HG03457 (cell line): ENCODE results near the gene PTK7.
A peak's percentile ranks its signal among the peaks of the same experiment; 100 is the strongest.
"Not testable (repeated sequence)": the region's sequence is repeated elsewhere in the genome, so short reads cannot be mapped to it uniquely, and the experiment has no call there.

Experiments
- ATAC-seq: cut with Tn5 transposase; IDR thresholded peaks from one replicate; pipeline ENCODE4 v1.9.1; 2021; ENCODE audit warnings: moderate number of reproducible peaks; ENCODE audit not compliant: unreplicated experiment

The PTK7 gene

DNA sequence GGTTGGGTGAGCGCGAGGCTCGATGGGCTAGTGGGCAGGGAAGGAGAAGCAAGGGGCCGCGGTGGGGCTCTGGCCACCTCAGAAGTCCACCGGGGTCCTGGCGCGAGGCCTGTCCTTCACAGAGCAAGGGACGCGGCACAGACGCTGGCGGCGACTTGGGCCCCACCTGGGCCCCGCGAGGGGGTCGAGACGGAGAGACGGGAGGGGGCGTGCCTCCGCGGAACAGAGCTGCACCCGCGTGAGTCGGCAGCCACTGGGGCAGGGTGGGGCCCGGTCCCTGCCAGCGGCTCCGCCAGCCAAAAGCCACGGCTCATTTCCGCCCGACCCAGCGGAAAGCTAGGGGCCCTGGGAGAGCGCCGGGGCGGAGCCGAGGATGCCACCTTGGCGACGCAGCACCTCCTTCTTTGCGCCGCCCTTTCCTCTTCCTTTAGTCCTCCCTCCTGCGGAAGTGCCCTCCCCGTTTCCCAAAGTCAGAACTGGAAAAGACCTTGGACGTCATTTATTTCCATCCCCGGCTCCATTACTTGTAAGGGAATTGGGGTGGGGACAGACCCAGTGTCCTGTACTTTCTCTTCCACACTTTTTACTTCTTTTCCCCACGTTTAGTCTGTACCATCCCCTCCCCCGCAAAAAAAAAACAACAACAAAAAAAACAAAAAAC, 22.4 kb upstream of the PTK7 start, which contains the start of gene CUL7:
TSS of gene CUL7 (minus strand) at position 307 of the 661 bp plus-strand sequence. CDS start 1,063 bp downstream, outside the sequence.
- peak; percentile 62 for ATAC-seq

- ATAC-seq = no peak
Observed at GRCh38 chr6:43054206-43054943, 21.7 kb upstream of the PTK7 start.

GRCh38 chr6:43055966-43056365, 20.1 kb upstream of the PTK7 start:
- ATAC-seq = no peak

- no peak for ATAC-seq
Observed at GRCh38 chr6:43058531-43058930, 17.6 kb upstream of the PTK7 start.

- ATAC-seq = peak; percentile 59
Observed at GRCh38 chr6:43059168-43060033, 16.7 kb upstream of the PTK7 start, which contains the start of the genes KLC4 and MRPL2. Gene KLC4, plus strand, starts transcription at chr6:43059631. Its CDS starts 1,705 bp downstream, at chr6:43061336. Gene MRPL2, minus strand, starts transcription at chr6:43059434. Its CDS starts 53 bp downstream, at chr6:43059381.

DNA sequence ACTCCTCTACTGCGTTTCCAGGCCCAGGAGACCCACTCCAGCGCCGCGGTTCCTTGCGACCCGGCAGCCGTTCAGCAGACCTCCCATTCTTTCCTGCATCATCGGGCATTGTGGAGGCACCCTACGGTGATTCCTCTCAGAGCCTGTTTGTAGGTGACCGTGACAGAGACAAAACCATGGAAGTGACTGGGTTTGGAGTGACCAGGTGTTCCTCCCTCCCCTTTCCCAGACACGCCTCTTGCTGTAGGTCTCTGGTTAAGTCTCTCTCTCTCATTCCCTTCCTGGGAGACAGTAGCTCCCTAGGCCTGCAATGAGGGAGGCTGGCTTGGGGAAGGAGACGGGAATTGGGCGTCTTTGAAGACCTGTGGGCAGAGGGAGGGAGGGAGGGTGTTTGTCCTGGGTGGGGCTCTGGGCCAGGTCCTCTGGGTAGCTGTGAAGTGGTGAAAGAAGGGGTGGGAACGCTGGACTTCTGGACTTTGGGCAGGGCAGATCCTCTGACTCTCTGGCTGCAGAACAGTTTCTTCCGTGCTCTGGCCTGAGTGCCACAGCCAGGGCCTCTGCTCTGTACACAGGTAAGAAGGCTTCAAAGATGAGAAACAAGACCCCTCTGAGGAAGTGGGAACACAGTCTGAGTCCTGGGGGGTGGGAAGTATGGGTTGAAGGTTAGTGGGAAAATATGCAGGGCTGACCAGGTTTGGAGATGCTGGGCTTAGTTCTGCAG, 15.9 kb upstream of the PTK7 start:
- ATAC-seq = no peak

DNA sequence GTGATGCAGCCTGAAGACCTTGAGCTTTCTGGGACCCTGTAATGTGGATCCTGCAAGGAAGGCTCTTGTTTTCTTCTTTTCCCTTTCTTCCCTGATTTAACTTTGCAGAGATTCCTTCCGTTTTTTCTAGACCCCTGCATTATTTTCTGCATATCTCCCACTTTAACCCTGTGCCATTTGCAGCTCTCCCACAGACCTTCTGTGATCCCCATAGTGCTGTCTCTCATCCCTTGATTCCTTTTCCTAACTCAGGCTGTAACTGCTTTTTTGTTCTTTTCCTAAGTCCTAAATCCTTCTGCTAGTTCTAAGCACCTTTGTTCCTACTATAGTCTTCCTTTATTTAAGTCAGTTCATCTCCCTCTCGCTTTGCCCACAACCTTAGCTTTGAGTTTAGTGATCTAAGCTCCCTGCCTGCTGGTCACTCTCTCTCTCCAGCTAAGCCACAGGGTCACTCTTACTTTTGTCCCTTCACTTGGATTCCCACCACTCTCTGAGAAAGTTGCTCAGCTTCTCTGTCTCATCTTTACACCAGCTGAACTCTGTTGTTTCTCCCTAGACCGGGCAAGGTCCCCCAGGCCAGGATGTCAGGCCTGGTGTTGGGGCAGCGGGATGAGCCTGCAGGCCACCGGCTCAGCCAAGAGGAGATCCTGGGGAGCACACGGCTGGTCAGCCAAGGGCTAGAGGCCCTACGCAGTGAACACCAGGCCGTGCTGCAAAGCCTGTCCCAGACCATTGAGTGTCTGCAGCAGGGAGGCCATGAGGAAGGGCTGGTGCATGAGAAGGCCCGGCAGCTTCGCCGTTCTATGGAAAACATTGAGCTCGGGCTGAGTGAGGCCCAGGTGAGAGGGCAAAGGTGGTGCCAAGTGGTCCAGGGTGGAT, 15.1 kb upstream of the PTK7 start:
- ATAC-seq = no peak

DNA sequence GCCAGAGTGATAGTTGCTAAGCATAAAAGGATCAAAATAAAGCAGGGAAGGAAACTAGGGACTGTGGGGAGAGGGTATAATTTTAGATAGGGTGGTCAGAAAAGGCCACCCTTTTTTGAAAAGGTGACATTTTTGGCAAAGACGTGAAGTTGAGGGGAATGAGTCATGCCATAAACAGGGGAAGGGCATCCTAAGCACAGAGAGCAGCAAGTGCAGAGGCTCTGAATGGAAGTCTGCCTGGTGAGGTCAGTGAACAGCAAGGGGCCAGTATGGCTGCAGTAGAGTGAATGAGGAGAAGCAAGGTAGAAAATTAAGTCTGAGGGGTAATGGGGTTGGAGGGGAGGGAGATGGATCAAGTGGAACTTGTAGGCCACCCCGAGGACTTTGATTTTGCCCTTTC, 14.3 kb upstream of the PTK7 start:
- no peak for ATAC-seq

DNA sequence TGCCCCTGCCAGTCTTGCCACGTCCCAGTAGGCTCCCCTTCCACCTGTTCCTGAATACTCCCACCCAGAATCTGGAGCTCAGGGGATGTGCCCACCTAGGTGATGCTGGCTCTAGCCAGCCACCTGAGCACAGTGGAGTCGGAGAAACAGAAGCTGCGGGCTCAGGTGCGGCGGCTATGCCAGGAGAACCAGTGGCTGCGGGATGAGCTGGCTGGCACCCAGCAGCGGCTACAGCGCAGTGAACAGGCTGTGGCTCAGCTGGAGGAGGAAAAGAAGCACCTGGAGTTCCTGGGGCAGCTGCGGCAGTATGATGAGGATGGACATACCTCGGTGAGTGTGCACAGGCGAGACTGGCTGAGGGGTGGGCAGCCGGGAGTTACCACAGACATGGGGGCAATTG, 13.3 kb upstream of the PTK7 start:
- ATAC-seq = no peak

DNA sequence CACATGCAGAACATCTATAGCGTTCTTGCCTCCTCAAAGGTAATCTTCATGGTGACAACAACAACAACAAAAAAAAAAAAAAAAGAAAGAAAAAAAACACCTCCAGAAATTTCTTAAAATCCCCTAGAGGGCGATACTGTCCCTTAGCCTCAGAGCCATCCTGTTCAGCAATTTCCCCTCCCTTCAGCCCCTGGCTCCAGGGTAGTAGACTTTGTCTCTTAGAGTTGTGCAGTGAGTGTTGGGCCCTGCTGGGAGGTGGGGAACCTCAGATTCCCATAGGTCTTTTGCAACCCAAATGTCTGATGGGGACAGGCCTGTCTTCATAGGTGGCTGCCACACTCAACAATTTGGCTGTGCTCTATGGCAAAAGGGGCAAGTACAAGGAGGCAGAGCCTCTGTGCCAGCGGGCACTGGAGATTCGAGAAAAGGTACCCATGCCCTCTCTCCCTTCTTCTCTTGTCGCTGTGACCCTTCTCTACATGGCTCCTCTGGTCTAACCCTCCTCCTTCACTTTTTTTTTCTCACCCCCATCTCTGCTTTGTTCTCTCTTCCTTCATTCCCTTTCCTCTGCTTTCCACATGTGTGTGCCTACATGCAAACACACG, 6.0 kb upstream of the PTK7 start:
- ATAC-seq = no peak

GRCh38 chr6:43074847-43075669, 1.1 kb upstream of the PTK7 start:
- ATAC-seq = no peak

- ATAC-seq = no peak
Observed at GRCh38 chr6:43076464-43077332, 584 bp downstream of the PTK7 start.

GRCh38 chr6:43077333-43077809, 1.3 kb downstream of the PTK7 start:
- no peak for ATAC-seq

- no peak for ATAC-seq
Observed at GRCh38 chr6:43077981-43078511, 1.9 kb downstream of the PTK7 start.

DNA sequence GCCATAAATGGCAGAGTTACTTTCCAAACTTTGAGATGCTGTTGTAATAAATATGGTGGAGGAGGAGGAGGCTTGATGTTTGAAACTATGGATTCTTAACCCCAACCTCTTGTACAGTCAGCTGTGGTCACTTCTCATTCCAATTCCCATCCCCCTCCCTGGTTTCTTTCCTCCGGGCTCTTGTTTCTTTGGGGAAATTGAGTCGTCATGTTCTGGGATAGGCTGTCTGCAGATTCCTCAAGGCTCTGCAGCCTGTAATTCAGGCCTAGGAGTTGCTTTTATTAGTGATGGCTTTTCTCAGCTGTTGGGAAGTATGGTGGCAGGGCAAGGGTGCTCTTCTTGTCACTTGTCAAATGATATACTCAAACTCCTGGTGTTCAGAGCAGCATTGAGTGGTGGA, 2.6 kb downstream of the PTK7 start:
- ATAC-seq = no peak

DNA sequence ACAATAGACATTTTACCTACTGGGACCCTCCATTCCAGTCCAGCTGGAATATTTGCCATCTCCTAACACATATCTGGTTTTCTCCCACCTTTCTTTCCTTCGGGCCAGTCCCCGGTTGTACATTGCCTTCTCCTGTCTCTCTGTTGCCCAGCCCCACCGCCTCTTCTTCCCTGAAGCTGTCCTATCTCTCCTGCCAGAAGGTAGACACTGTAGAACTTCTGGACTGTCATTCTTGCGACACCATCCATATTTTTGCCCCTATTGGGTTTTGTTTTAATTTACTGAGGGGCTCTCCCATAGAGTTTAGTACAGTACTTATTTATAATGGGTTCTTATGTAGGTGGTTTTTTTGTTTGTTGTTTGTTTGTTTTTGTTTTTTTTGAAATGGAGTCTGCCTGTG, 4.9 kb downstream of the PTK7 start:
- ATAC-seq = no peak

DNA sequence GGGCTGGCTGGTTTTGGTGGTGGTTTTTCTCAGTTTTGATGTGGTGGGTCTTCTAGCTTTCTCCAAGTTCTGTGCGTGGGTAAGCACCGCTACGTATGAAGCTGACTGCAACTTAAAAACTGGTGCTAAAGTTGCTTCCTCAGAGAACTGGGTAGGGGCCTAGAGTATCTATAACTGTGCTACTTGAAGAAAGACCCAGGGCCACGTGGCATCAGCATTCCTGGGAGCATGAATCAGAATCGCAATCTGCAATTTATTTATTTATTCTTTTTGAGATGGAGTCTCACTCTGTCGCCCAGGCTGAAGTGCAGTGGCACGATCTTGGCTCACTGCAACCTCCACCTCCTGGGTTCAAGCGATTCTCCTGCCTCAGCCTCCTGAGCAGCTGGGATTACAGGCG, 5.8 kb downstream of the PTK7 start:
- not testable (repeated sequence) for ATAC-seq
